IMR-90 (cell line): ENCODE results near the gene DOCK9. TPM values are rescaled to one million over a fixed set of nuclear protein-coding genes. Genes with fewer than 3 reads are reported as not detected.

Source experiments
- ATAC-seq: fragments of 200-7000 bp; cut with Tn5 transposase; 2 replicates; pipeline ENCODE4 v1.9.1; 2020; ENCODE audit warnings: low read depth, mild to moderate bottlenecking, moderate library complexity
- BruUV-seq: library from RNA; stranded (reverse); fragments of 400-500 nt; replicated peaks from 2 replicates; lab custom pipeline; 2021; lab: Mats Ljungman, UMichigan
- CTCF ChIA-PET: fragments of 300-600 bp; formaldehyde crosslinking; extraction: SDS; loops from one replicate; lab custom pipeline; 2021; ENCODE audit warnings: antibody characterized with exemption; lab: Yijun Ruan, JAX
- POLR2A ChIA-PET: fragments of 300-600 bp; sonication (Branson Sonifier 250); formaldehyde crosslinking; loops from one replicate; lab custom pipeline; 2022; ENCODE audit warnings: antibody characterized with exemption; ENCODE audit not compliant: unreplicated experiment; lab: Charles Lee
- DNase-seq: peaks from one replicate; pipeline ENCODE4 v3.0.0; 2013
- H2AFZ ChIP-seq: replicated peaks from 2 replicates; pipeline ENCODE3; 2013; ENCODE audit warnings: low read length, mild to moderate bottlenecking; ENCODE audit not compliant: poor library complexity
- H2AK5ac ChIP-seq: 2 replicates; pipeline ENCODE4 v1.6.1; 2013; ENCODE audit warnings: low read depth, low read length, inconsistent platforms
- H2AK9ac ChIP-seq: replicated peaks from 2 replicates; pipeline ENCODE3; 2013; ENCODE audit warnings: mild to moderate bottlenecking, low read depth, low read length, moderate library complexity; ENCODE audit not compliant: poor library complexity
- H2BK120ac ChIP-seq: 2 replicates; pipeline ENCODE4 v1.6.1; 2013; ENCODE audit warnings: low read depth, low read length, inconsistent platforms
- H2BK15ac ChIP-seq: 3 replicates; pipeline ENCODE4 v1.6.1; 2013; ENCODE audit warnings: low read depth, low read length, inconsistent platforms
- H2BK20ac ChIP-seq: 2 replicates; pipeline ENCODE4 v1.6.1; 2013; ENCODE audit warnings: low read depth, mild to moderate bottlenecking, inconsistent platforms, low read length, moderate library complexity
- H2BK5ac ChIP-seq: 2 replicates; pipeline ENCODE4 v1.6.1; 2013; ENCODE audit warnings: mild to moderate bottlenecking, low read depth, low read length, inconsistent platforms; ENCODE audit not compliant: poor library complexity, severe bottlenecking
- H3K14ac ChIP-seq: replicated peaks from 2 replicates; pipeline ENCODE4 v1.6.1; 2013; ENCODE audit warnings: low read depth, low read length, inconsistent platforms
- H3K18ac ChIP-seq: 2 replicates; pipeline ENCODE4 v1.6.1; 2013; ENCODE audit warnings: low read depth, low read length, control low read depth
- H3K23ac ChIP-seq: 2 replicates; pipeline ENCODE4 v1.6.1; 2013; ENCODE audit warnings: low read depth, low read length, inconsistent platforms
- H3K27ac ChIP-seq: 2 replicates; pipeline ENCODE4 v1.5.1; 2013; ENCODE audit warnings: mild to moderate bottlenecking, control low read depth, low read length; ENCODE audit not compliant: insufficient read depth
- H3K27me3 ChIP-seq: 2 replicates; pipeline ENCODE4 v1.6.1; 2013; ENCODE audit warnings: low read length; ENCODE audit not compliant: control insufficient read depth, insufficient read depth
- H3K36me3 ChIP-seq: 2 replicates; pipeline ENCODE4 v1.6.1; 2013; ENCODE audit warnings: low read length, mixed read lengths; ENCODE audit not compliant: control insufficient read depth, insufficient read depth
- H3K4ac ChIP-seq: 2 replicates; pipeline ENCODE4 v1.6.1; 2013; ENCODE audit warnings: low read depth, low read length, inconsistent platforms
- H3K4me1 ChIP-seq: 2 replicates; pipeline ENCODE4 v1.6.1; 2013; ENCODE audit warnings: low read length, mixed read lengths; ENCODE audit not compliant: control insufficient read depth, insufficient read depth
- H3K4me2 ChIP-seq: 2 replicates; pipeline ENCODE4 v1.6.1; 2013; ENCODE audit warnings: low read depth, mild to moderate bottlenecking, control low read depth, low read length, moderate library complexity
- H3K4me3 ChIP-seq: 2 replicates; pipeline ENCODE4 v1.5.1; 2013; ENCODE audit warnings: low read depth, mild to moderate bottlenecking, control low read depth, low read length, moderate library complexity; ENCODE audit not compliant: insufficient read depth
- H3K56ac ChIP-seq: 2 replicates; pipeline ENCODE4 v1.6.1; 2013; ENCODE audit warnings: low read length, inconsistent platforms; ENCODE audit not compliant: insufficient read depth; ENCODE audit errors: extremely low read depth
- H3K79me1 ChIP-seq, 2 experiments: 2 replicates each; pipeline ENCODE4 v1.6.1; 2013; ENCODE audit warnings: low read length in 2 of 2, inconsistent platforms in 1 of 2, low read depth in 1 of 2
- H3K9ac ChIP-seq: 2 replicates; pipeline ENCODE4 v1.6.1; 2013; ENCODE audit warnings: low read depth, low read length, control low read depth
- H3K9me1 ChIP-seq: 2 replicates; pipeline ENCODE4 v1.6.1; 2013; ENCODE audit warnings: low read length, inconsistent platforms; ENCODE audit not compliant: insufficient read depth
- H3K9me3 ChIP-seq: 2 replicates; pipeline ENCODE4 v1.6.1; 2013; ENCODE audit warnings: low read length; ENCODE audit not compliant: control insufficient read depth, insufficient read depth
- H4K20me1 ChIP-seq: 2 replicates; pipeline ENCODE4 v1.6.1; 2013; ENCODE audit warnings: low read length, inconsistent platforms; ENCODE audit not compliant: insufficient read depth
- H4K5ac ChIP-seq: 2 replicates; pipeline ENCODE4 v1.6.1; 2013; ENCODE audit warnings: mild to moderate bottlenecking, low read depth, low read length, control low read depth
- H4K8ac ChIP-seq, 2 experiments: 2 replicates each; pipeline ENCODE4 v1.6.1; 2013; ENCODE audit warnings: low read depth in 2 of 2, low read length in 2 of 2, control low read depth in 1 of 2, inconsistent platforms in 1 of 2
- H4K91ac ChIP-seq: 2 replicates; pipeline ENCODE4 v1.6.1; 2013; ENCODE audit warnings: low read depth, low read length, inconsistent platforms; ENCODE audit not compliant: insufficient read depth
- BHLHE40 ChIP-seq: fragments of 150-350 bp; IDR thresholded peaks from 2 replicates; pipeline ENCODE4 v1.6.1; 2016; ENCODE audit warnings: mild to moderate bottlenecking, low read depth, low read length
- CEBPB ChIP-seq: IDR thresholded peaks from 2 replicates; pipeline ENCODE4 v1.6.1; 2012; ENCODE audit warnings: low read depth, low read length, improper control_type of control experiment
- CHD1 ChIP-seq: IDR thresholded peaks from 2 replicates; pipeline ENCODE4 v1.6.1; 2012; ENCODE audit warnings: low read depth, low read length, improper control_type of control experiment
- FOS ChIP-seq: fragments of 150-350 bp; IDR thresholded peaks from 2 replicates; pipeline ENCODE4 v1.6.1; 2016; ENCODE audit warnings: low read depth, low read length
- MAFK ChIP-seq: IDR thresholded peaks from 2 replicates; pipeline ENCODE4 v1.6.1; 2012; ENCODE audit warnings: low read depth, low read length, improper control_type of control experiment
- MAZ ChIP-seq: IDR thresholded peaks from 2 replicates; pipeline ENCODE4 v1.6.1; 2012; ENCODE audit warnings: low read depth, mild to moderate bottlenecking, low read length, improper control_type of control experiment, moderate library complexity, borderline replicate concordance
- MXI1 ChIP-seq: IDR thresholded peaks from 2 replicates; pipeline ENCODE4 v1.6.1; 2012; ENCODE audit warnings: low read depth, mild to moderate bottlenecking, low read length, moderate library complexity, borderline replicate concordance
- NFE2L2 ChIP-seq: fragments of 150-350 bp; IDR thresholded peaks from 2 replicates; pipeline ENCODE4 v1.6.1; 2016; ENCODE audit warnings: low read depth, mild to moderate bottlenecking, low read length
- POLR2A ChIP-seq: IDR thresholded peaks from 2 replicates; pipeline ENCODE4 v1.6.1; 2012; ENCODE audit warnings: mild to moderate bottlenecking, low read depth, low read length
- RAD21 ChIP-seq: IDR thresholded peaks from 2 replicates; pipeline ENCODE4 v1.6.1; 2012; ENCODE audit warnings: low read length, improper control_type of control experiment
- RCOR1 ChIP-seq: IDR thresholded peaks from 2 replicates; pipeline ENCODE4 v1.6.1; 2012; ENCODE audit warnings: mild to moderate bottlenecking, low read length, improper control_type of control experiment; ENCODE audit not compliant: insufficient replicate concordance
- RFX5 ChIP-seq: IDR thresholded peaks from 2 replicates; pipeline ENCODE4 v1.8.0; 2012; ENCODE audit warnings: low read depth, mild to moderate bottlenecking, low read length, moderate library complexity
- SMC3 ChIP-seq: fragments of 150-350 bp; IDR thresholded peaks from 2 replicates; pipeline ENCODE4 v1.6.1; 2016; ENCODE audit warnings: low read depth, mild to moderate bottlenecking, antibody characterized with exemption, low read length, moderate library complexity
- WGBS, 2 experiments: methylation state at CpG; one replicate each; pipeline versions ENCODE4 v1.1.5 to v1.1.7; 2013; ENCODE audit warnings: missing lambda C conversion rate in 2 of 2; ENCODE audit not compliant: insufficient read length in 1 of 2; ENCODE audit errors: extremely low coverage in 2 of 2; 5-methylcytosine and 5-hydroxymethylcytosine counted together
- dilution Hi-C: fragments of 300-500 bp; cut with HindIII; formaldehyde crosslinking; loops from one replicate; pipeline ENCODE4 v1.14.3; 2018; ENCODE audit warnings: low sequenced_read_pairs; ENCODE audit not compliant: unreplicated experiment
- in situ Hi-C: fragments of 300-500 bp; cut with MboI; formaldehyde crosslinking; loops from 3 replicates; pipeline ENCODE4 v1.14.3; 2019; ENCODE audit warnings: low sequenced_read_pairs, inconsistent platforms, mixed read lengths
- intact Hi-C: fragments of 100-400 bp; cut with micrococcal nuclease; formaldehyde crosslinking; loops from 2 replicates; pipeline ENCODE4 v1.10.0; 2022
- polyA plus RNA-seq, 3 experiments: library from polyadenylated mRNA; depleted of rRNA; stranded (reverse); fragments of >200 nt; gene quantifications; 2 replicates each; pipeline ENCODE4 v1.2.3, GENCODE V29; 2012; ENCODE audit warnings: low replicate concordance in 1 of 3
- total RNA-seq: library from RNA; depleted of rRNA; stranded (reverse); fragments of >200 nt; gene quantifications from 2 replicates; pipeline ENCODE4 v1.2.3, GENCODE V29; 2012
- TF ChIP-seq, protein P1 (sequence below): fragments of 150-350 bp; IDR thresholded peaks from 2 replicates; pipeline ENCODE4 v1.6.1; 2017; ENCODE audit warnings: mild to moderate bottlenecking, antibody characterized with exemption, low read length, low read depth
- TF ChIP-seq, protein P2 (sequence below): fragments of 150-350 bp; IDR thresholded peaks from 2 replicates; pipeline ENCODE4 v1.6.1; 2016; ENCODE audit warnings: low read depth, mild to moderate bottlenecking, low read length, moderate library complexity, borderline replicate concordance
- TF ChIP-seq, protein P3 (sequence below): conservative IDR thresholded peaks from 2 replicates; pipeline ENCODE4 v1.5.1; 2012; ENCODE audit warnings: mild to moderate bottlenecking, low read depth, low read length, improper control_type of control experiment

The DOCK9 gene
- total and polyA plus RNA-seq, 2 of the 4 experiments (the other 2 are of a cell fraction): 4.8 to 7.2 TPM

DNA sequence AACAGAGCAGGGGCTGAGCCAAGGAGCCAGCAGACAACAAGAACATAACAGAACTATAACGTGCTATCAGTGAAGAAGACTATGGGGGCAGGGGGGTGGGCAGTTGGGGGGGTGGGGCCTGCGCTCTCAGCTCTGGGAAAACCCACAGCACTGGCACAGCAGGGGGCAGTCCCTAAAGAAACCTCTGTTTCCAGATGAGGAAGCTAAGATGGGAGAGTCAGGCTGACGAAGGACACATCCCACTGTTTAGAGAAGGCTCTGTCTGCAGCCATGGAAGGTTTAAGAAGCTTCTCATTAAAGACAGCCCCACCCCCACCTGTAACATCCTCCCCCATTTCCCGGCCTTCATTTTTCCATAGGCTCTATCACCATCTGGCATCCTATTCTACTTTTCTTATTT lies 7.1 kb upstream of the DOCK9 start:
- no CpG with 5 or more reads among the region's 4 CpGs for whole genome bisulfite sequencing, 2 experiments
- Histone ChIP-seq H3K9me1 (0 out of 2 replicates have a peak, but pooled peaks cover under 1% of the 10 kb centered on the region), H3K27ac (no peak overlapping the region), H3K9ac (no peak overlapping the region), H3K36me3 (no peaks in the 10 kb centered on the region), H3K4ac (no peak overlapping the region), H3K4me2 (no peak overlapping the region), H3K4me1 (no peaks in the 10 kb centered on the region), H3K9me3 (no peaks in the 10 kb centered on the region), H4K5ac (no peak overlapping the region), H3K4me3 (no peak overlapping the region), H3K27me3 (no peaks in the 10 kb centered on the region; the same call in 1 of the 2 replicates), H2AFZ (no peak overlapping the region), H2BK20ac (no peak overlapping the region), H2AK5ac (no peak overlapping the region), H3K79me1 (peaks cover 0 to 4% of the 10 kb centered on the region in 2 experiments; a peak in 2 of 4 replicates), H4K20me1 (no peaks in the 10 kb centered on the region), H4K91ac (no peak overlapping the region), H3K23ac (no peak overlapping the region), H3K14ac (no peak overlapping the region), H2BK5ac (no peak overlapping the region), H4K8ac (no peak overlapping the region), H2BK120ac (no peak overlapping the region), H3K56ac (no peak overlapping the region), H2BK15ac (no peak overlapping the region), H2AK9ac (no peak overlapping the region), H3K18ac (no peak overlapping the region)
- dilution Hi-C loops: no loop called here
- POLR2A ChIA-PET: no interaction called here
- in situ Hi-C loops: no loop called here
- intact Hi-C loops: no loop called here
- CTCF ChIA-PET: no interaction called here
- ATAC-seq: no peak
- TF ChIP-seq MAFK (no peak), CEBPB (no peak), POLR2A (no peak), CHD1 (no peak), FOS (no peak), RCOR1 (no peak), RAD21 (no peak), SMC3 (no peak), MXI1 (no peak), RFX5 (no peak), BHLHE40 (no peak), NFE2L2 (no peak), MAZ (no peak)
- TF ChIP-seq, protein P1, sequence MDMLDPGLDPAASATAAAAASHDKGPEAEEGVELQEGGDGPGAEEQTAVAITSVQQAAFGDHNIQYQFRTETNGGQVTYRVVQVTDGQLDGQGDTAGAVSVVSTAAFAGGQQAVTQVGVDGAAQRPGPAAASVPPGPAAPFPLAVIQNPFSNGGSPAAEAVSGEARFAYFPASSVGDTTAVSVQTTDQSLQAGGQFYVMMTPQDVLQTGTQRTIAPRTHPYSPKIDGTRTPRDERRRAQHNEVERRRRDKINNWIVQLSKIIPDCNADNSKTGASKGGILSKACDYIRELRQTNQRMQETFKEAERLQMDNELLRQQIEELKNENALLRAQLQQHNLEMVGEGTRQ: no peak
- TF ChIP-seq, protein P2, sequence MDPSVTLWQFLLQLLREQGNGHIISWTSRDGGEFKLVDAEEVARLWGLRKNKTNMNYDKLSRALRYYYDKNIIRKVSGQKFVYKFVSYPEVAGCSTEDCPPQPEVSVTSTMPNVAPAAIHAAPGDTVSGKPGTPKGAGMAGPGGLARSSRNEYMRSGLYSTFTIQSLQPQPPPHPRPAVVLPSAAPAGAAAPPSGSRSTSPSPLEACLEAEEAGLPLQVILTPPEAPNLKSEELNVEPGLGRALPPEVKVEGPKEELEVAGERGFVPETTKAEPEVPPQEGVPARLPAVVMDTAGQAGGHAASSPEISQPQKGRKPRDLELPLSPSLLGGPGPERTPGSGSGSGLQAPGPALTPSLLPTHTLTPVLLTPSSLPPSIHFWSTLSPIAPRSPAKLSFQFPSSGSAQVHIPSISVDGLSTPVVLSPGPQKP: no peak
- TF ChIP-seq, protein P3, sequence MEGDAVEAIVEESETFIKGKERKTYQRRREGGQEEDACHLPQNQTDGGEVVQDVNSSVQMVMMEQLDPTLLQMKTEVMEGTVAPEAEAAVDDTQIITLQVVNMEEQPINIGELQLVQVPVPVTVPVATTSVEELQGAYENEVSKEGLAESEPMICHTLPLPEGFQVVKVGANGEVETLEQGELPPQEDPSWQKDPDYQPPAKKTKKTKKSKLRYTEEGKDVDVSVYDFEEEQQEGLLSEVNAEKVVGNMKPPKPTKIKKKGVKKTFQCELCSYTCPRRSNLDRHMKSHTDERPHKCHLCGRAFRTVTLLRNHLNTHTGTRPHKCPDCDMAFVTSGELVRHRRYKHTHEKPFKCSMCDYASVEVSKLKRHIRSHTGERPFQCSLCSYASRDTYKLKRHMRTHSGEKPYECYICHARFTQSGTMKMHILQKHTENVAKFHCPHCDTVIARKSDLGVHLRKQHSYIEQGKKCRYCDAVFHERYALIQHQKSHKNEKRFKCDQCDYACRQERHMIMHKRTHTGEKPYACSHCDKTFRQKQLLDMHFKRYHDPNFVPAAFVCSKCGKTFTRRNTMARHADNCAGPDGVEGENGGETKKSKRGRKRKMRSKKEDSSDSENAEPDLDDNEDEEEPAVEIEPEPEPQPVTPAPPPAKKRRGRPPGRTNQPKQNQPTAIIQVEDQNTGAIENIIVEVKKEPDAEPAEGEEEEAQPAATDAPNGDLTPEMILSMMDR: no peak
- no TSS peak for BruUV-seq
- no peak for DNase-seq
